RWPE2 (cell line): Measurements from ENCODE around the gene ENDOG.

Experiments
- ATAC-seq: fragments of 200-7000 bp; cut with Tn5 transposase; 3 replicates; pipeline ENCODE4 v1.9.1; 2021; ENCODE audit warnings: low read depth
- DNase-seq: peaks from one replicate; pipeline ENCODE4 v3.0.0-alpha.2; 2020; ENCODE audit warnings: low spot score
- H3K27ac ChIP-seq: fragments of 450-650 bp; 2 replicates; pipeline ENCODE4 v1.5.1; 2017; ENCODE audit warnings: mild to moderate bottlenecking; ENCODE audit not compliant: poor library complexity, severe bottlenecking
- H3K27me3 ChIP-seq: fragments of 250-450 bp; sonication (Bioruptor Pico); 2 replicates; pipeline ENCODE4 v1.5.1; 2021; ENCODE audit warnings: mild to moderate bottlenecking, moderate library complexity; ENCODE audit not compliant: insufficient read depth, poor library complexity, severe bottlenecking
- H3K36me3 ChIP-seq: fragments of 250-450 bp; sonication (Bioruptor Pico); 2 replicates; pipeline ENCODE4 v1.5.1; 2020; ENCODE audit warnings: low read depth, mild to moderate bottlenecking, moderate library complexity
- H3K4me1 ChIP-seq: fragments of 250-450 bp; sonication (Bioruptor Pico); 2 replicates; pipeline ENCODE4 v1.5.1; 2021; ENCODE audit warnings: mild to moderate bottlenecking, moderate library complexity; ENCODE audit not compliant: insufficient read depth, poor library complexity, severe bottlenecking
- H3K4me3 ChIP-seq: fragments of 250-450 bp; sonication (Bioruptor Pico); 2 replicates; pipeline ENCODE4 v1.5.1; 2021; ENCODE audit warnings: mild to moderate bottlenecking, moderate library complexity; ENCODE audit not compliant: severe bottlenecking
- H3K9me3 ChIP-seq: fragments of 250-450 bp; sonication (Bioruptor Pico); 2 replicates; pipeline ENCODE4 v1.5.1; 2021; ENCODE audit warnings: mild to moderate bottlenecking, moderate library complexity; ENCODE audit not compliant: severe bottlenecking
- CTCF ChIP-seq: fragments of 450-650 bp; IDR thresholded peaks from one replicate; pipeline ENCODE4 v1.5.1; 2017; ENCODE audit warnings: mild to moderate bottlenecking, moderate library complexity; ENCODE audit not compliant: poor library complexity, severe bottlenecking

The ENDOG gene

GRCh38 chr9:128782669-128783068 is 35.6 kb upstream of the ENDOG start:
- no peak overlapping the region for H3K4me3 ChIP-seq
- TF ChIP-seq CTCF, result no peak
- no peaks in the 10 kb centered on the region for H3K36me3 ChIP-seq
- no peak overlapping the region for H3K27ac ChIP-seq
- ATAC-seq (no peak), DNase-seq (no peak)
- H3K27me3 ChIP-seq, result no peaks in the 10 kb centered on the region
- no peaks in the 10 kb centered on the region for H3K4me1 ChIP-seq
- H3K9me3 ChIP-seq, result no peaks in the 10 kb centered on the region

GRCh38 chr9:128785427-128785826 is 32.9 kb upstream of the ENDOG start:
- no peak for TF ChIP-seq CTCF
- Histone ChIP-seq H3K36me3 (0 out of 2 replicates have a peak, but pooled peaks cover 3% of the 10 kb centered on the region), H3K4me1 (no peaks in the 10 kb centered on the region), H3K4me3 (no peak overlapping the region), H3K9me3 (no peaks in the 10 kb centered on the region), H3K27ac (no peak overlapping the region), H3K27me3 (no peaks in the 10 kb centered on the region)
- ATAC-seq (no peak), DNase-seq (no peak)

GRCh38 chr9:128786681-128787601 is 31.4 kb upstream of the ENDOG start, which contains the start of gene TBC1D13:
Gene TBC1D13 (plus strand): TSS chr9:128787253. CDS start chr9:128787354, 101 bp downstream.
- Histone ChIP-seq H3K9me3 (no peaks in the 10 kb centered on the region), H3K27ac (peak within 1 kb of the TSS; percentile 46), H3K4me1 (no peaks in the 10 kb centered on the region), H3K27me3 (no peaks in the 10 kb centered on the region), H3K36me3 (peaks cover 13% of the 10 kb centered on the region), H3K4me3 (peak within 1 kb of the TSS; percentile 100)
- ATAC-seq (peak; percentile 97), DNase-seq (peak; percentile 83)
- no peak for TF ChIP-seq CTCF

- no peak for ATAC-seq
Observed at GRCh38 chr9:128787659-128788058, 30.6 kb upstream of the ENDOG start.

More at GRCh38 chr9:128787659-128788058, 30.6 kb upstream of the ENDOG start:
- no peak for DNase-seq
- H3K9me3 ChIP-seq, result no peaks in the 10 kb centered on the region
- H3K27ac ChIP-seq, result peak overlapping the region; percentile 46
- no peak for TF ChIP-seq CTCF
- peak overlapping the region; percentile 100 for H3K4me3 ChIP-seq
- H3K4me1 ChIP-seq, result no peaks in the 10 kb centered on the region
- H3K27me3 ChIP-seq, result no peaks in the 10 kb centered on the region
- peaks cover 20% of the 10 kb centered on the region for H3K36me3 ChIP-seq
